ENCODE measurements around the gene TNNC2.
"Not testable (repeated sequence)": the region's sequence is repeated elsewhere in the genome, so short reads cannot be mapped to it uniquely, and the experiment has no call there.

TNNC2 gene

GRCh38 chr20:45797955-45798354 lies 29.2 kb downstream of the TNNC2 start:
- 92% methylated on average over 3 of the region's 3 CpGs for WGBS
- H3K9ac ChIP-seq (ENCODE audit: low read depth, low read length); H3K4me3 ChIP-seq (ENCODE audit: low read length); H3K27ac ChIP-seq (ENCODE audit: low read depth, low read length); H3K9me3 ChIP-seq (ENCODE audit: insufficient read depth, low read depth, low read length); H3K4me1 ChIP-seq (ENCODE audit: insufficient read depth, low read length); H3K27me3 ChIP-seq (ENCODE audit: insufficient read depth, low read length): not testable (repeated sequence)
- peaks cover 55% of the 10 kb centered on the region for H3K36me3 ChIP-seq (ENCODE audit: insufficient read depth, low read length)

- peaks cover 51% of the 10 kb centered on the region for H3K36me3 ChIP-seq (ENCODE audit: insufficient read depth, low read length)
- no CpG with 5 or more reads among the region's 1 CpG for WGBS
These were observed 29.6 kb downstream of the TNNC2 start for GRCh38 chr20:45797510-45797909.

GRCh38 chr20:45796337-45797065 lies 30.6 kb downstream of the TNNC2 start:
- Histone ChIP-seq H3K9me3 (ENCODE audit: insufficient read depth, low read depth, low read length) (no peaks in the 10 kb centered on the region), H3K27me3 (ENCODE audit: insufficient read depth, low read length) (no peaks in the 10 kb centered on the region), H3K4me3 (ENCODE audit: low read length) (no peak overlapping the region), H3K27ac (ENCODE audit: low read depth, low read length) (no peak overlapping the region), H3K9ac (ENCODE audit: low read depth, low read length) (no peak overlapping the region), H3K36me3 (ENCODE audit: insufficient read depth, low read length) (peaks cover 40% of the 10 kb centered on the region), H3K4me1 (ENCODE audit: insufficient read depth, low read length) (peaks cover 4% of the 10 kb centered on the region; the same call in 1 of the 2 replicates)
- WGBS: 95% methylated on average over 11 of the region's 11 CpGs

More at GRCh38 chr20:45797510-45797909, 29.6 kb downstream of the TNNC2 start:
- H3K4me1 ChIP-seq (ENCODE audit: insufficient read depth, low read length); H3K9me3 ChIP-seq (ENCODE audit: insufficient read depth, low read depth, low read length); H3K4me3 ChIP-seq (ENCODE audit: low read length); H3K9ac ChIP-seq (ENCODE audit: low read depth, low read length); H3K27me3 ChIP-seq (ENCODE audit: insufficient read depth, low read length); H3K27ac ChIP-seq (ENCODE audit: low read depth, low read length): not testable (repeated sequence)

DNA sequence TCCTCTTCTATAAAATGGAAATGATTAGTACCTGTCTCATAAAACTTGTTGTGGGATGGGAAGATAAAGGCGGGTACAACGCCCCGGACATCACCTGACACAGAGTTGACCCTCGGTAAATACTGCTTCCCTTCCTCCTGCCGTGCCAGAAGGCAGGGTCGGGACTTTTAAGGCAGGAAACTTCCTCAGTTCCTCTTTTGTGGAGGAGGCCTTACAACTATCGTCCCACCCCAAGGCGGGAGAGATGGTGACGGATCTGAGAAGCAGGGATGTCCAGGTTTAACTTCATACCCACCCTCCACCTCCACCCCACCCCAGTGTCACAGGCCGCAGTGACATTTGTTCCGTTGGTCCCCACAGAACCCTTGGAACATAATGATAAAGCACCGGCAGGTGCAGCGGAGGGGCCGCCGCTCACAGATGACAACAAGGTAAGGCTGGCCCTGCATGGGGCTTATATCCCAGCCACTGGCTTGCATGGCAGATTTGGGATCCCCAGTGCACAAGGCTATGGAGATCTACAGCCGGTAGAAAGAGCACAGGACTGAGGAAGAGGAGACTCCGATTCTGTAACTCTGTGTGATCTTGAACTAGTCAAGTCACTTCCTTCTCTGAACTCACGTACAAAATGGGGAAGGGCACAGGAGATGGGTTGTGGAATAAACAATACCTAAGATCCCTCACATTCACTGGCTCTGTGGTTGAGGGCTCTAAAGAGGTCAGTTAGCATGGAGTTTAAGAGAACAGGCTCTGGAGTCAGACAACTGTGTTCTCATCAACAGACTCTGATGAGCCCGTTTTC lies 34.6 kb downstream of the TNNC2 start:
- peaks cover 4% of the 10 kb centered on the region; the same call in 1 of the 2 replicates for H3K4me1 ChIP-seq (ENCODE audit: insufficient read depth, low read length)
- peaks cover 33% of the 10 kb centered on the region for H3K36me3 ChIP-seq (ENCODE audit: insufficient read depth, low read length)
- no peaks in the 10 kb centered on the region for H3K9me3 ChIP-seq (ENCODE audit: insufficient read depth, low read depth, low read length)
- no peak overlapping the region for H3K27ac ChIP-seq (ENCODE audit: low read depth, low read length)
- H3K9ac ChIP-seq (ENCODE audit: low read depth, low read length): peak overlapping the region; percentile 76
- peak overlapping the region; percentile 84 for H3K4me3 ChIP-seq (ENCODE audit: low read length)
- H3K27me3 ChIP-seq (ENCODE audit: insufficient read depth, low read length): no peaks in the 10 kb centered on the region
- 45% methylated on average over 15 of the region's 19 CpGs for WGBS

DNA sequence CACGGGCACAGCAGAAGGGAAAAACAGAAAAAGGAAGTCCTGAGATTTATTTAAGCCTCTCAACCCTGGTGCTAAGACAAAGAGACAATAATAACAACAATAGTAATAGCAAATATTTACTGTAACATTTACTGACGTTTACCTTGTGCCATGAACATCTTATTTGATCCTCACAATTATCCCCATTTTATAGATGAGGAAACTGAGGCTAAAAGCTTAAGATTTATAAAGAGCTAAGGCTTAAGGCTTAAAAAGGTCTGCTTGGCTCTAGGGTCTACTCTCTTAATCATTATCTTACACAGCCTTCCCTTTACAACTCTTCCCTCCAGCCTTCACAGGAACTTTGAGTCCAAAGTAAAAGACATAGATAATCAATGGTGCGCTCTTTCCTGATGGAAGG lies 38.8 kb downstream of the TNNC2 start:
- Histone ChIP-seq H3K27me3 (ENCODE audit: insufficient read depth, low read length) (no peaks in the 10 kb centered on the region), H3K27ac (ENCODE audit: low read depth, low read length) (no peak overlapping the region), H3K9me3 (ENCODE audit: insufficient read depth, low read depth, low read length) (no peaks in the 10 kb centered on the region), H3K4me3 (ENCODE audit: low read length) (no peak overlapping the region), H3K9ac (ENCODE audit: low read depth, low read length) (no peak overlapping the region), H3K4me1 (ENCODE audit: insufficient read depth, low read length) (peaks cover 4% of the 10 kb centered on the region; the same call in 1 of the 2 replicates), H3K36me3 (ENCODE audit: insufficient read depth, low read length) (no peaks in the 10 kb centered on the region)
- 95% methylated on average over 2 of the region's 3 CpGs for WGBS

DNA sequence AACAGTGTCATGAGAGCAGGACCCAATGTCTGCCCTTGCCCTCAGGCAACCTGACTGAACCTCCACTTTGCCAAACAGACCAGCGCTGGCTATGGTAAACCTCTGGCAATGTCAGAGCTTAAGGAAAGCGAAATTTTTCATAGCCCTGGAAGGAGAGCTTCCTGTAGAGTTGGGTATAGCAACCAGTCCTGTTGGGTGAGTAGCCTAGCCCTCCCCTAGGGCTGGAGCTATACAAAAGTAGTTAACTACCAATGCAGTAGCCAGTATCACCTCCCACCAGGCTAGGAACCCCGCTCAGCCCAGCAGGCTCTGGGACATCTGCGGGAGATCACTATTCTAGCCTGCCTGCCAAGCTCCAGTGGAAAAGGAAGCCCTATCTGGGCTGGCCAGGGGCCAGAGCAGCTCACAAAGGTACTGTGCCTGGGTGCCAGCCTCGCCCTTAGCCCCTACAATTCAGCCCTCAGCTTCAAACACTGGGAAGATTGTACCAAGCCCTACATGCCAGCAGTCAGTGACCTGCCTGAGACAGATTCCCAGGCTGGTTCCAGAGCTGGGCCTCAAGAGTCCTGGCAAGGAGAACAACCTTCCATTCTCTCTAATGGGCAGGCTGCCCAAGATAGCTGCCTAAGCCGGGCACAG lies 43.3 kb downstream of the TNNC2 start:
- Histone ChIP-seq H3K4me1 (ENCODE audit: insufficient read depth, low read length) (no peaks in the 10 kb centered on the region), H3K27ac (ENCODE audit: low read depth, low read length) (no peak overlapping the region), H3K9me3 (ENCODE audit: insufficient read depth, low read depth, low read length) (no peaks in the 10 kb centered on the region), H3K4me3 (ENCODE audit: low read length) (no peak overlapping the region), H3K27me3 (ENCODE audit: insufficient read depth, low read length) (no peaks in the 10 kb centered on the region), H3K36me3 (ENCODE audit: insufficient read depth, low read length) (no peaks in the 10 kb centered on the region), H3K9ac (ENCODE audit: low read depth, low read length) (no peak overlapping the region)
- 91% methylated on average over 6 of the region's 6 CpGs for WGBS

- no peaks in the 10 kb centered on the region for H3K4me1 ChIP-seq (ENCODE audit: insufficient read depth, low read length)
- 85% methylated on average over 4 of the region's 4 CpGs for WGBS
- no peaks in the 10 kb centered on the region for H3K9me3 ChIP-seq (ENCODE audit: insufficient read depth, low read depth, low read length)
- no peaks in the 10 kb centered on the region for H3K27me3 ChIP-seq (ENCODE audit: insufficient read depth, low read length)
- no peak overlapping the region for H3K4me3 ChIP-seq (ENCODE audit: low read length)
- H3K36me3 ChIP-seq (ENCODE audit: insufficient read depth, low read length): no peaks in the 10 kb centered on the region
- H3K9ac ChIP-seq (ENCODE audit: low read depth, low read length): no peak overlapping the region
- no peak overlapping the region for H3K27ac ChIP-seq (ENCODE audit: low read depth, low read length)
These were observed 44.2 kb downstream of the TNNC2 start for GRCh38 chr20:45782890-45783289.

GRCh38 chr20:45781391-45781931 lies 45.7 kb downstream of the TNNC2 start:
- no peak overlapping the region for H3K27ac ChIP-seq (ENCODE audit: low read depth, low read length)
- WGBS: 87% methylated on average over 4 of the region's 4 CpGs
- no peak overlapping the region for H3K9ac ChIP-seq (ENCODE audit: low read depth, low read length)

DNA sequence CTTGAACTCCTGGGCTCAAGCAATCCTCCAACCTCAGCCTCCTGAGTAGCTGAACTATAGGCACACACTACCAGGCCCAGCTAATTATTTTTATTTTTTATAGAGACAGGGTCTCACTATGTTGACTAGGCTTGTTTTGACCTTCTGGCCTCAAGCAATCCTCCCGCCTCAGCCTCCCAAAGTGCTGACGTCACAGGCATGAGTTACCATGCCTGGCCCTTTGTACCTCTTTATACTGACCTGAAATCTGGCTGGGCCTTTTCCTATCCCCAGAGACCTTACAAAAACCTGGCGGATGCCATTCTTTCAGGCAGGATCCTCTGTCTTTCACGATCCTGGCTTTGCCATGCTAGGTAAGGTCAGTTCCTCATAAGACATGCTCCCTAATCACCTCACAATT lies 47.0 kb downstream of the TNNC2 start:
- no peak overlapping the region for H3K9ac ChIP-seq (ENCODE audit: low read depth, low read length)
- 95% methylated on average over 4 of the region's 4 CpGs for WGBS
- H3K36me3 ChIP-seq (ENCODE audit: insufficient read depth, low read length): no peaks in the 10 kb centered on the region
- no peaks in the 10 kb centered on the region for H3K27me3 ChIP-seq (ENCODE audit: insufficient read depth, low read length)
- H3K9me3 ChIP-seq (ENCODE audit: insufficient read depth, low read depth, low read length): no peaks in the 10 kb centered on the region
- H3K27ac ChIP-seq (ENCODE audit: low read depth, low read length): no peak overlapping the region
- H3K4me1 ChIP-seq (ENCODE audit: insufficient read depth, low read length): no peaks in the 10 kb centered on the region
- H3K4me3 ChIP-seq (ENCODE audit: low read length): no peak overlapping the region

More at GRCh38 chr20:45781391-45781931, 45.7 kb downstream of the TNNC2 start:
- Histone ChIP-seq H3K27me3 (ENCODE audit: insufficient read depth, low read length) (no peaks in the 10 kb centered on the region), H3K4me1 (ENCODE audit: insufficient read depth, low read length) (no peaks in the 10 kb centered on the region), H3K36me3 (ENCODE audit: insufficient read depth, low read length) (no peaks in the 10 kb centered on the region), H3K4me3 (ENCODE audit: low read length) (no peak overlapping the region), H3K9me3 (ENCODE audit: insufficient read depth, low read depth, low read length) (no peaks in the 10 kb centered on the region)

GRCh38 chr20:45779011-45779915 lies 47.8 kb downstream of the TNNC2 start:
- Histone ChIP-seq H3K27me3 (ENCODE audit: insufficient read depth, low read length) (no peaks in the 10 kb centered on the region), H3K9ac (ENCODE audit: low read depth, low read length) (no peak overlapping the region), H3K4me1 (ENCODE audit: insufficient read depth, low read length) (no peaks in the 10 kb centered on the region), H3K27ac (ENCODE audit: low read depth, low read length) (no peak overlapping the region), H3K9me3 (ENCODE audit: insufficient read depth, low read depth, low read length) (no peaks in the 10 kb centered on the region), H3K36me3 (ENCODE audit: insufficient read depth, low read length) (no peaks in the 10 kb centered on the region), H3K4me3 (ENCODE audit: low read length) (no peak overlapping the region)
- WGBS: 88% methylated on average over 8 of the region's 8 CpGs
